ENCODE measurements around the gene DMKN.

DNA sequence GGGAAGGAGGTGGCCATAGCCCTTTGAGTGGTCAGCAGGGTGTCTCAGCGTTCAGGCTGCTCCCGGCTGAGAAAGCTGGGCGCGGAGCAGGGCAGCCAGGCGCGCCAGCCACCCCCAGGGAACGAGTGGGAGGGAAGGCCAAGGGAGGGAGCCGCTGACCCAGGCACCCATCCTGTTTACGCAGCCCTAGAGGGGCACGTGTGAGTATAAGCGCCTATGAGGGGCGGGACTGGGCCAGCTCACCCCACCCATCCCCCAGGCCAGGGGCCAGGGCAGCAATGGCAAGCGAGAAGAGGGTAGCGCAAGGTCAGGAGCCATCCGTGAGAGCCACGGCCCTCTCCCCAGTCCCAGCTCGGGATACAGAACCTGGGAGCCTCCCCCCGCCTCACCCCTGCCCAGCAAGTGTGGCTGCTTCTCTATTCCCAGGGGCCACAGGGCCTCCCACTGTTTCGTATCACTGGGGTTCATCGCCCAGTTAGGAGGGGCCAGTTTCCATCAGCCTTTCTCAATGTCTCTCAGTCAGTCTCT lies 897 bp upstream of the DMKN start:
- TF ChIP-seq POLR2A (IDR thresholded peaks at IDR 0.05) (no peak), EP300 (IDR thresholded peaks at IDR 0.05) (no peak)
